ENCODE results near the gene CD19.

Gene CD19

GRCh38 chr16:28982418-28982817, 50.6 kb downstream of the CD19 start:
- H3K4me3 ChIP-seq (replicated peaks; ENCODE audit: low read depth, low read length), result no peak overlapping the region
- DNase-seq (ENCODE audit: low read depth), result no peak
- TF ChIP-seq CTCF (IDR thresholded peaks at IDR 0.05; ENCODE audit: low read length, missing control alignments), result no peak

- DNase-seq (ENCODE audit: low read depth), result no peak
- no peak overlapping the region for H3K4me3 ChIP-seq (replicated peaks; ENCODE audit: low read depth, low read length)
- no peak for TF ChIP-seq CTCF (IDR thresholded peaks at IDR 0.05; ENCODE audit: low read length, missing control alignments)
Observed at GRCh38 chr16:28982949-28983348, 51.2 kb downstream of the CD19 start.

- H3K4me3 ChIP-seq (replicated peaks; ENCODE audit: low read depth, low read length), result no peak overlapping the region
- DNase-seq (ENCODE audit: low read depth), result no peak
- TF ChIP-seq CTCF (IDR thresholded peaks at IDR 0.05; ENCODE audit: low read length, missing control alignments), result no peak
Observed at GRCh38 chr16:28983644-28984043, 51.9 kb downstream of the CD19 start.

GRCh38 chr16:28984091-28984490, 52.3 kb downstream of the CD19 start:
- DNase-seq (ENCODE audit: low read depth), result no peak
- no peak for TF ChIP-seq CTCF (IDR thresholded peaks at IDR 0.05; ENCODE audit: low read length, missing control alignments)
- H3K4me3 ChIP-seq (replicated peaks; ENCODE audit: low read depth, low read length), result no peak overlapping the region

GRCh38 chr16:28984619-28985135, 52.9 kb downstream of the CD19 start, which contains the start of gene LAT:
Gene LAT, plus strand, starts transcription at chr16:28985052. Its CDS starts 366 bp downstream, at chr16:28985418.
- H3K4me3 ChIP-seq (replicated peaks; ENCODE audit: low read depth, low read length), result no peak within 1 kb of the TSS
- TF ChIP-seq CTCF (IDR thresholded peaks at IDR 0.05; ENCODE audit: low read length, missing control alignments), result no peak
- DNase-seq (ENCODE audit: low read depth), result no peak

- DNase-seq (ENCODE audit: low read depth), result no peak
- no peak for TF ChIP-seq CTCF (IDR thresholded peaks at IDR 0.05; ENCODE audit: low read length, missing control alignments)
- no peak overlapping the region for H3K4me3 ChIP-seq (replicated peaks; ENCODE audit: low read depth, low read length)
Observed at GRCh38 chr16:28985211-28986041, 53.7 kb downstream of the CD19 start.

Measured in fibroblast of pulmonary artery (primary cell).